Thyroid gland (tissue), 4 donors: ENCODE measurements around the gene CPE.

Source experiments
- POLR2A ChIP-seq, 2 donors: fragments of 450-650 bp; IDR thresholded peaks; one replicate each; pipeline ENCODE4 v1.6.1; 2017; ENCODE audit warnings: antibody characterized with exemption in 2 of 2, mild to moderate bottlenecking in 2 of 2, moderate library complexity in 1 of 2
- TF ChIP-seq, protein P1 (sequence below), 6 experiments: fragments of 200-600 bp in 3 of 6; fragments of 450-650 bp in 3 of 6; sonication (generic) in 3 of 6; IDR thresholded peaks; one replicate each; pipeline ENCODE4 v1.5.1; 2016 to 2019; ENCODE audit warnings: antibody characterized with exemption in 6 of 6, mild to moderate bottlenecking in 2 of 6, inconsistent platforms in 1 of 6, moderate library complexity in 1 of 6

DNA sequence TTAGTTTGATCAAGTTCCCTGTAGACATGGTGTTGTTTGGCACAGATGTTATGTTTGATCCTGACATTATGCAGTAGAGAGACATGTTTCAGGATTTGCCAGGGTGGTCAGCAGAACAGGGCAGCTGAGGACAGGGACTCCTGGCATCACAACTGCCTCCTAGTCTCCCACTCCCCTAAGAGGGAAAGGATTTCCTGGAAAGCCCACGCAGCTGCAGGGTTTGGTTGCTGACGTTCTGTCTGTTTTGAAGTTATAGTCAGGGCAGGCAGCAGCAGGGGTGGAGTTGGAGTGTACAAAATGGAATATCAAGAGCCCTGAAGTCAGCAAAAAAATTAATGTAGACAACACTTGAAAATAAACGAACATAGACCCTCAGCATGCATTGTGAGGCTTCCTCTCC lies 125.4 kb downstream of the CPE start:
- TF ChIP-seq, protein P1, sequence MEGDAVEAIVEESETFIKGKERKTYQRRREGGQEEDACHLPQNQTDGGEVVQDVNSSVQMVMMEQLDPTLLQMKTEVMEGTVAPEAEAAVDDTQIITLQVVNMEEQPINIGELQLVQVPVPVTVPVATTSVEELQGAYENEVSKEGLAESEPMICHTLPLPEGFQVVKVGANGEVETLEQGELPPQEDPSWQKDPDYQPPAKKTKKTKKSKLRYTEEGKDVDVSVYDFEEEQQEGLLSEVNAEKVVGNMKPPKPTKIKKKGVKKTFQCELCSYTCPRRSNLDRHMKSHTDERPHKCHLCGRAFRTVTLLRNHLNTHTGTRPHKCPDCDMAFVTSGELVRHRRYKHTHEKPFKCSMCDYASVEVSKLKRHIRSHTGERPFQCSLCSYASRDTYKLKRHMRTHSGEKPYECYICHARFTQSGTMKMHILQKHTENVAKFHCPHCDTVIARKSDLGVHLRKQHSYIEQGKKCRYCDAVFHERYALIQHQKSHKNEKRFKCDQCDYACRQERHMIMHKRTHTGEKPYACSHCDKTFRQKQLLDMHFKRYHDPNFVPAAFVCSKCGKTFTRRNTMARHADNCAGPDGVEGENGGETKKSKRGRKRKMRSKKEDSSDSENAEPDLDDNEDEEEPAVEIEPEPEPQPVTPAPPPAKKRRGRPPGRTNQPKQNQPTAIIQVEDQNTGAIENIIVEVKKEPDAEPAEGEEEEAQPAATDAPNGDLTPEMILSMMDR (IDR thresholded peaks at IDR 0.05), result no peak
- TF ChIP-seq POLR2A (IDR thresholded peaks at IDR 0.05), result no peak
